ENCODE results near the gene IFNB1. TPM values are rescaled to one million over a fixed set of nuclear protein-coding genes. Genes with fewer than 3 reads are reported as not detected.
A peak's percentile ranks its signal among the peaks of the same experiment; 100 is the strongest.

IFNB1 gene
- total RNA-seq, 2 experiments from 2014 or later: not detected

- POLR2A ChIA-PET: interaction anchor here (0.7 to 1.1 kb wide), 2 partner anchors 116 to 460 kb away, joined by 3 read pairs; no protein-coding TSS in a partner anchor
- no peak for ATAC-seq (ENCODE audit: poor library complexity)
- H3K4me3 Mint-ChIP-seq: no peak overlapping the region
These were observed 3.1 kb upstream of the IFNB1 start for GRCh38 chr9:21080793-21081192.

GRCh38 chr9:21078702-21079101, 960 bp upstream of the IFNB1 start:
- Mint-ChIP-seq H3K27me3 (no peaks in the 10 kb centered on the region), H3K27ac (no peak overlapping the region), H3K4me3 (no peak overlapping the region), H3K9me3 (peaks cover 3% of the 10 kb centered on the region), H3K4me1 (ENCODE audit: low read depth) (peaks cover 37% of the 10 kb centered on the region), H3K36me3 (ENCODE audit: low read depth) (no peaks in the 10 kb centered on the region)
- peak; percentile 46 for ATAC-seq (ENCODE audit: poor library complexity)
- intact Hi-C loops (cut with DNase I, micrococcal nuclease): no loop called here
- Histone ChIP-seq H3K36me3 (ENCODE audit: insufficient read depth, low read length) (no peaks in the 10 kb centered on the region), H3K4me1 (ENCODE audit: insufficient read depth, low read length) (peaks cover 10% of the 10 kb centered on the region), H3K27ac (ENCODE audit: low read depth in 1 of 2, low read length in 2 of 2) (no peak overlapping the region), H3K9me3 (ENCODE audit: control insufficient read depth in 1 of 2, insufficient read depth in 1 of 2, low read length in 2 of 2) (no peaks in the 10 kb centered on the region), H3K27me3 (ENCODE audit: control insufficient read depth in 1 of 2, insufficient read depth in 2 of 2, low read length in 2 of 2) (no peaks in the 10 kb centered on the region), H3K4me3 (ENCODE audit: low read length) (no peak overlapping the region)
- DNase-seq: peak in 3 of 14 experiments; percentile 37 to 54 (median 54)
- peak; percentile 22 for TF ChIP-seq CTCF (IDR thresholded peaks at IDR 0.05)
- POLR2A ChIA-PET: interaction anchor here (0.9 to 1.2 kb wide), 3 partner anchors 22 to 47 kb away, joined by 3 to 5 read pairs (median 3); partner anchors contain the start of gene HACD4
- CTCF ChIA-PET: interaction anchor here (0.8 to 1.3 kb wide), 4 partner anchors 13 to 47 kb away, joined by 3 to 4 read pairs (median 3); partner anchors contain the start of gene HACD4

More at GRCh38 chr9:21080793-21081192, 3.1 kb upstream of the IFNB1 start:
- TF ChIP-seq CTCF (IDR thresholded peaks at IDR 0.05): no peak
- peaks cover 3% of the 10 kb centered on the region for H3K9me3 Mint-ChIP-seq
- intact Hi-C loops (cut with DNase I, micrococcal nuclease): no loop called here
- no peak overlapping the region for H3K27ac Mint-ChIP-seq
- CTCF ChIA-PET: no interaction called here
- no peaks in the 10 kb centered on the region for H3K27me3 Mint-ChIP-seq
- H3K4me3 ChIP-seq (ENCODE audit: low read length): no peak overlapping the region
- no peaks in the 10 kb centered on the region for H3K27me3 ChIP-seq (ENCODE audit: control insufficient read depth in 1 of 2, insufficient read depth in 2 of 2, low read length in 2 of 2)
- H3K4me1 Mint-ChIP-seq (ENCODE audit: low read depth): peaks cover 37% of the 10 kb centered on the region
- DNase-seq: no peak
- H3K36me3 Mint-ChIP-seq (ENCODE audit: low read depth): no peaks in the 10 kb centered on the region
- peaks cover 10% of the 10 kb centered on the region for H3K4me1 ChIP-seq (ENCODE audit: insufficient read depth, low read length)
- no peaks in the 10 kb centered on the region for H3K36me3 ChIP-seq (ENCODE audit: insufficient read depth, low read length)
- no peaks in the 10 kb centered on the region for H3K9me3 ChIP-seq (ENCODE audit: control insufficient read depth in 1 of 2, insufficient read depth in 1 of 2, low read length in 2 of 2)
- H3K27ac ChIP-seq (ENCODE audit: low read depth in 1 of 2, low read length in 2 of 2): no peak overlapping the region

- H3K4me3 Mint-ChIP-seq: no peak overlapping the region
- no peak for DNase-seq
- POLR2A ChIA-PET: no interaction called here
These were observed 2.3 kb downstream of the IFNB1 start for GRCh38 chr9:21075484-21075883.

More at GRCh38 chr9:21075484-21075883, 2.3 kb downstream of the IFNB1 start:
- Histone ChIP-seq H3K27ac (ENCODE audit: low read depth in 1 of 2, low read length in 2 of 2) (no peak overlapping the region), H3K4me3 (ENCODE audit: low read length) (no peak overlapping the region), H3K4me1 (ENCODE audit: insufficient read depth, low read length) (peaks cover 5% of the 10 kb centered on the region), H3K9me3 (ENCODE audit: control insufficient read depth in 1 of 2, insufficient read depth in 1 of 2, low read length in 2 of 2) (no peaks in the 10 kb centered on the region), H3K27me3 (ENCODE audit: control insufficient read depth in 1 of 2, insufficient read depth in 2 of 2, low read length in 2 of 2) (no peaks in the 10 kb centered on the region), H3K36me3 (ENCODE audit: insufficient read depth, low read length) (no peaks in the 10 kb centered on the region)
- TF ChIP-seq CTCF (IDR thresholded peaks at IDR 0.05): no peak
- H3K27me3 Mint-ChIP-seq: no peaks in the 10 kb centered on the region
- H3K9me3 Mint-ChIP-seq: peaks cover 3% of the 10 kb centered on the region
- H3K36me3 Mint-ChIP-seq (ENCODE audit: low read depth): no peaks in the 10 kb centered on the region
- intact Hi-C loops (cut with DNase I, micrococcal nuclease): no loop called here
- CTCF ChIA-PET: no interaction called here
- H3K27ac Mint-ChIP-seq: no peak overlapping the region
- H3K4me1 Mint-ChIP-seq (ENCODE audit: low read depth): peaks cover 8% of the 10 kb centered on the region
- ATAC-seq (ENCODE audit: poor library complexity): no peak

Data from CD4-positive, alpha-beta T cell (primary cell).